CD4-positive, alpha-beta T cell treated with Interleukin-21 for 1 hour (primary cell): Measurements from ENCODE around the gene SEC23IP.
"Not testable (repeated sequence)": the region's sequence is repeated elsewhere in the genome, so short reads cannot be mapped to it uniquely, and the experiment has no call there.

Source experiments
- DNase-seq: peaks from one replicate; pipeline ENCODE4 v3.0.0-alpha.2; 2020

SEC23IP gene

GRCh38 chr10:119883901-119884611 lies 8.5 kb upstream of the SEC23IP start:
- DNase-seq = not testable (repeated sequence)

DNA sequence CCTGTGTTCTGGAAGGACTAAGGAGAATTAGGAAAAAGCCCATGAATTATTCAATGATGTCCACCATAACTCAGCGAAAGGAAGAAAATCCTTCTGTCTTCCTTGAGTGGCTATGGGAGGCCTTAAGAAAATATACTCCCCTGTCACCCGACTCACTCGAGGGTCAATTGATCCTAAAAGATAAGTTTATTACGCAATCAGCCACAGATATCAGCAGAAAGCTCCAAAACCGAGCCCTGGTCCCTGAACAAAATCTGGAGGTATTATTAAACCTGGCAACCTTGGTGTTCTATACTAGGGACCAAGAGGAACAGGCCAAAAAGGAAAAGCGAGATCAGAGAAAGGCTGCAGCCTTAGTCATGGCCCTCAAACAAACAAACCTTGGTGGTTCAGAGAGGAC lies 6.5 kb upstream of the SEC23IP start:
- not testable (repeated sequence) for DNase-seq

GRCh38 chr10:119888715-119889114 lies 3.8 kb upstream of the SEC23IP start:
- not testable (repeated sequence) for DNase-seq

DNA sequence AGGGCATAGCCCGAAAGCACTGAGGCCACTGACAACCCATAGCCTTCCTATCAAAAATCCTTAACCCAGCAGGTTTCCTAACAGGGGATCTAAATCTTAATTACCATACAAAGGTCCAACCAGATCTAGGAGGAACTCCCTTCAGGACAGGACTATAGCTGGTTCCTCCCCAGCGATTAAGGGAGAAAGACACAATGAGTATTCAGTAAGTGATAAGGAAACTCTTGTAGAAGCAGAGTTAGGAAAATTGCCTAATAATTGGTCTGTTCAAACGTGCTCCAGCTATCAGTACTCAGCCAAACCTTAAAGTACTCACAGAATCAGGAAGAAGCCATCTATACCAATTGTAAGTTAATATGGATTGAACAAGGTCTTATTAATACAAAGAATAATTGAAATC lies 3.3 kb upstream of the SEC23IP start:
- DNase-seq = not testable (repeated sequence)

DNA sequence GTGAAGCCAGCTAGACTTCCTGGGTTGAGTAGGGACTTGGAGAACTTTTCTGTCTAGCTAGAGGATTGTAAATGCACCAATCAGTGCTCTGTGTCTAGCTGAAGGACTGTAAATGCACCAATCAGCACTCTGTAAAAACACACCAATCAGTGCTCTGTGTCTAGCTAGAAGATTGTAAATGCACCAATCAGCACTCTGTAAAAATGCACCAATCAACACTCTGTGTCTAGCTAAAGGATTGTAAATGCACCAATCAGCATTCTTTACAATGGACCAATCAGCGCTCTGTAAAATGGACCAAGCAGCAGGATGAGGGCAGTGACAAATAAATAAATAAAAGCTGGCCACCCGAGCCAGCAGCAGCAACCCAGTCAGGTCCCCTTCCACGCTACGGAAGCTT lies 2.2 kb upstream of the SEC23IP start:
- DNase-seq = not testable (repeated sequence)

DNA sequence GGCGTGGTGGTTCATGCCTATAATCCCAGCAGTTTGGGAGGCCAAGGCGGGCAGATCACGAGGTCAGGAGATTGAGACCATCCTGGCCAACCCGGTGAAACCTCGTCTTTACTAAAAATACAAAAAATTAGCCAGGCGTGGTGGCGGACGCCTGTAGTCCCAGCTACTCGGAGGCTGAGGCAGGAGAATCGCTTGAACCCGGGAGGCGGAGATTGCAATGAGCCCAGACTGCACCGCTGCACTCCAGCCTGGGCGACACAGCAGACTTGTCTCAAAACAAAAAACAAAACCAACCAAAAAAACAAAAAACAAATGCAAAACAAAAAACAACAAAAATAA lies 712 bp upstream of the SEC23IP start:
- not testable (repeated sequence) for DNase-seq

GRCh38 chr10:119893074-119893473 lies 544 bp downstream of the SEC23IP start:
- no peak for DNase-seq

- DNase-seq = no peak
Observed at GRCh38 chr10:119893845-119894427, 1.4 kb downstream of the SEC23IP start.

GRCh38 chr10:119896061-119896655 lies 3.6 kb downstream of the SEC23IP start:
- DNase-seq = no peak

GRCh38 chr10:119896937-119897770 lies 4.6 kb downstream of the SEC23IP start:
- DNase-seq = no peak

DNA sequence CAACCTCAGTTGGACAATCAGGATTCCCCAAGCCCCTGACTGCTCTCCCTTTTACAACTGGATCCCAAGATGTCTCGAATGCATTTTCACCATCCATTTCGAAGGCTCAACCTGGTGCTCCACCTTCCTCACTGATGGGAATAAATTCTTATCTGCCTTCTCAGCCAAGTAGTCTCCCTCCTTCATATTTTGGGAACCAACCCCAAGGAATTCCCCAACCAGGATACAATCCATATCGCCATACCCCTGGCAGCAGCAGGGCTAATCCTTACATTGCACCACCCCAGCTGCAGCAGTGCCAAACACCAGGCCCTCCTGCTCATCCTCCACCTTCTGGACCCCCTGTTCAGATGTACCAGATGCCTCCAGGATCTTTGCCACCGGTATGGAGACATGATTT lies 6.0 kb downstream of the SEC23IP start:
- DNase-seq = no peak

- no peak for DNase-seq
Observed at GRCh38 chr10:119903946-119904666, 11.6 kb downstream of the SEC23IP start.

GRCh38 chr10:119907695-119908094 lies 15.2 kb downstream of the SEC23IP start:
- DNase-seq = not testable (repeated sequence)

- no peak for DNase-seq
Observed at GRCh38 chr10:119908166-119908565, 15.6 kb downstream of the SEC23IP start.

GRCh38 chr10:119910689-119911088 lies 18.2 kb downstream of the SEC23IP start:
- no peak for DNase-seq

GRCh38 chr10:119917777-119918176 lies 25.2 kb downstream of the SEC23IP start:
- DNase-seq = no peak

DNA sequence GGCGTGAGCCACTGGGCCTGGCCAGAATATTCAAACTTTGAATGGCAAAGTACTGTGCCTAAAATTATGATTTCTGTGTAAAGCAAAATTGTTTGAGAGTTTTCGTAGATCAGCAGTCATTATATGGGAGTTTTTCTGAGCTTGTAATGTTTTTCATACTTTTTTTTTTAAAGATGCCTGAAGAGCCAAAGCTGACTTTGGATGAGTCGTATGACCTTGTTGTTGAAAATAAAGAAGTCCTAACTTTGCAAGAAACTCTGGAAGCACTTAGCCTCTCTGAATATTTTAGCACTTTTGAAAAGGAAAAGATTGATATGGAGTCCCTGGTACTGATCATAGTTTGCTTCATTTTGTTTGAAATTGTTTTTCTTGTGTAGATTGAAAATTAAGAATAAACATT lies 26.7 kb downstream of the SEC23IP start:
- DNase-seq = no peak

- DNase-seq = no peak
Observed at GRCh38 chr10:119919826-119920225, 27.3 kb downstream of the SEC23IP start.

DNA sequence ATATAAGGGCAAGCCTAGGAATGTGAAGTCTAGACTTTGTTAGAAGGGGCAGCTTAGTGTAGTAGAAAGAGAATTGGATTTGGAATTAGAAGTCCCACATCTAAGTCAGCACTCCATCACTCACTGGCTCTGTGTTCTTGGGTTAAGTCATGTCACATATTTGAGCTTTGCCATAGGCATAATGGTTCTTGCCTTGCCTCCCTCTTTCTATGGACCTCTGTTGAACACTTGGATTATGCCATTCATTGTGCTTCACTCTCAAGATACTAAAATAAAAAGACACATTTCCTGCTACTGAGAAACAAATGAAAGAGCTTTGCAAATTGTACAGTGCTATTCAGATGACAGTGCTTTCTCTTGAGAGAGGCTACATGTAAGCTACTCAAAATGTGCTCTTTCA lies 35.9 kb downstream of the SEC23IP start:
- no peak for DNase-seq

DNA sequence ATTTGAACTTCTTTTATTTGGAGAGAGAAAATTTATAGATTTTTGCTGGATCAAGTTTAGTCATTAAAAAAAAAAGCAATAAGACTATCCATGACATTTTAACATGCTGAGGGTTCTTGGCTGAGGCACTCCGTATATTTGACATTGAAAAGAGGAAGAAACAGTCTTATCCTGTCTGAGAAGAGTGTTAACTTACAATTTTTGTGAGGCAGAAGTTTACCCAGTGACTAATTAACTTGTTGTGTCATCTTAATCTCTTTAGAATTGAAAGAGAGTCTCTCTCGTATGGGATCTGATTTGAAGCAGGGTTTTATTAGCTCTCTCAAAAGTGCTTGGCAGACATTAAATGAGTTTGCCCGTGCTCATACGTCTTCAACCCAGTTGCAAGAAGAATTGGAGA lies 39.3 kb downstream of the SEC23IP start:
- DNase-seq = no peak

DNA sequence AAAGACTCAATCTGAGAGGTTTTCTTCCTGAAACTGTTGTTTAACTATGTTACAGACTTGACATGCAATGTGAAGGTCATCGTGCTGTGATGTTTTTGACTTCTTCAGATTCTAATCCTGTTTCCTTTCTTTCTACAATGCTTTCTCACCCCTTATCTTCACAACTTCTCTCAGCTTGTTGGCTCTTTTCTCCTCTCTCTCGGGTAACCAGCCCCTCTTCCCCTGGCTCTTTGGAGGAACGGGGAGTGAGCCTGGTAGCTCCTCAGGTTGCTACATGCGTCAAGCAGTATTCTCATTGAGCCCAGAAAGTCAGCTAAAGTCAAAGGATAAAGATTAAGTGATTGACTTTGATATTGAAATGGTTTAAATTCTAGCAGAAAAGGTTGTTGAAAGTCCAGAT lies 40.1 kb downstream of the SEC23IP start:
- DNase-seq = no peak

DNA sequence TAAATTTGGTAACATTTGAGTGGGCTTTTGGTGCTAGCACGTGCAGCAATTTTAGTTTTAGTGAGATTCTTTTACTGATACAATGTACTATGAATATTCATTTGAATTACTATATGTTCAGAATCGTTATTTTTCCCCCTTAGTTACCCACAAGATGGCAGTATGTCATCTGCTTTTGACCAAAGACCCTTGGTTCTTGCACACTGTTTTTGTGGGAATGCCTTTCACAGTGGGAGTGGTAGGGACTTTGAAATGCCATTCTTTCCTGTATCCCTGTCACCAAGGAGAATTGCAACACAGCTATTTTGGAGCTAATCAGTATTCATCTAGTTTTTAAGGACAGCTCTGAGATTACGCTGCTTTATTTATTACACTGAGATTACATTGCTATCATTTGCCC lies 40.6 kb downstream of the SEC23IP start:
- DNase-seq = no peak

GRCh38 chr10:119940487-119940886 lies 48.0 kb downstream of the SEC23IP start:
- DNase-seq = no peak
